VCaP (cell line): Measurements from ENCODE around the gene CCDC70.

ENCODE experiments used
- H3K27ac ChIP-seq: fragments of 450-650 bp; 2 replicates; pipeline ENCODE4 v1.5.1; 2017
- CTCF ChIP-seq: fragments of 450-650 bp; conservative IDR thresholded peaks from 2 replicates; pipeline ENCODE4 v1.5.1; 2017; ENCODE audit warnings: mild to moderate bottlenecking, moderate library complexity

CCDC70 gene

DNA sequence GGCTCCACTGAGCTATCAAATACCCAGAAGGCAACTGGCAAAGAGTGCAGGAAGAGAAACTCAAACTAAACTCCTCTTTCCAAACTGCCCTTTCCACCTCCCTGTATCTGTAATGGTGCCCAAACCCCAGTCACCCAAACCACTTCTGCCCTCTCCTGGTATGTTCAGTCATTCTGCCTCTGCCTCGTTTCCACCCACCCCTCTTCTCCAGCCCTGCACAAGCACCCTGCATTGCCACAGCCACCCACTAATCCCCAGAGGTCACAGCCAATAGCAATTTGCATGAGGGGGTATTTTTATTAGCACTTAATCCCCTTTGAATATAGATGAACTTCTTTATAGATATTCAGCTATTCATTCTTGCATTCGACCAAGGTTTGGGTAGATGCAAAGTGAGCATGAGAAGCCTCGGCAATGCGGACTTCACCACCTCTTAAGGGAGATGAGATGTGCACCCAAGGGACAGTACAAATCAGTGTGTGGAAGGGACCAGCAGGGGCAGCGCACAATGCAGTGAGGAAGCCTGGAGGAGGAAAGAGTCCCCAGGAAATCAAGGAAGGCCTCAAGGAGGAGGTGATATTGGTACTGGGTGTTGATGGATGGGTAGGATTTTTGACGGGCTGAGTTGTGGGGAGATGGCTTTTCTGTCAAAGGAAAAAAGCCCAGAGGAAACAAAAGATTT is 29.2 kb upstream of the CCDC70 start:
- H3K27ac ChIP-seq = no peak overlapping the region
- peak; percentile 31; the same call in 1 of the 2 replicates for TF ChIP-seq CTCF

DNA sequence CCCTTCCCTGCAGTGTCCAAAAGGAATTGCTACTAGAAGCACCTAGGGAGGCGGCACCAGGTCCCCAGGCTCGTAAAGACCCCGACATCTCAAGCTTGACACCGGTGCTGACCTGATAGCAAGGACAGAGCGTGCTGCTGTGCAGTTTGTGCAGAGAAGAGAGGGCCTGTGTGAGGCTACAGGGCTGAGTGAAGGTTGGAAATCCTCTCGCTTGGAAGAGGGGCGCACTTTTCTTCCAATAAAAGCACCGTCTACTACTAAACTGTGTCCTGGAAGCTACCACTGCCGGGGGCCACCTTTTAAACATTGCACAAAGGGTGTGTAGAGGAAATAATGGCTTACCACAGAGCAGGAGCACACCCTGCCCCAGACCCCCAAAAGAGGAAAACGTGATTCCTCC is 27.8 kb upstream of the CCDC70 start:
- H3K27ac ChIP-seq = no peak overlapping the region
- TF ChIP-seq CTCF = no peak

DNA sequence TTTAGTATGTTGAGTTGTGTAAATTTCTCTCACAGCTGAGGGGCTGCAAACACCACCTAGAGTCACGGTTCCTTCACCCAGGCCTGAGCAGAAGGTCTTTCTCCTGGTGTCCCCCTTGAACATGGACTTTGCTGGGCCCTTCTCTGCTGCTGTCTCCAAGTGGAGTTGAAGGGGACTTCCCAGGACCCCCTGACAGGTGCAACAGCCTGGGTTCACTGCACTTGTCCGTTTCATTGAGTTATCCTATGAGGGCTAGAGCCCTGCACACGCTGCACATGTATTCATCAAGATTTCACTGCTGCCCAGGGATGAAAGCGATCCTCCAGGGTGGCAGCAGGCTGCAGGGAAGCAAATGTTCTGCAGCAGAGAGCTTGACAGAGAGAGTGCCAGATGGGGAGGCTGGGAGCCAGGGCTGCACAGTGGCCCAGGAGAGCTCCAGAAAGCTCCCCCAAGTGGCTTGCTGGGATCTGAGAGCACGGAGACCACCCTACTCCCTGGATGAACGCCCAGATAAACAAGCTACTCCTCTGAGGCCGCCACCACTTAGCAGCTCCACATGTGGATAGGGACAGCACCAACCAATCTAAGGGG is 27.1 kb upstream of the CCDC70 start:
- TF ChIP-seq CTCF = no peak
- no peak overlapping the region for H3K27ac ChIP-seq

GRCh38 chr13:51837016-51837415 is 24.8 kb upstream of the CCDC70 start:
- TF ChIP-seq CTCF = no peak
- no peak overlapping the region for H3K27ac ChIP-seq

- no peak for TF ChIP-seq CTCF
- H3K27ac ChIP-seq = no peak overlapping the region
These were observed 23.4 kb upstream of the CCDC70 start for GRCh38 chr13:51838240-51838846.

GRCh38 chr13:51839711-51840540 is 21.8 kb upstream of the CCDC70 start:
- TF ChIP-seq CTCF = no peak
- no peak overlapping the region for H3K27ac ChIP-seq

DNA sequence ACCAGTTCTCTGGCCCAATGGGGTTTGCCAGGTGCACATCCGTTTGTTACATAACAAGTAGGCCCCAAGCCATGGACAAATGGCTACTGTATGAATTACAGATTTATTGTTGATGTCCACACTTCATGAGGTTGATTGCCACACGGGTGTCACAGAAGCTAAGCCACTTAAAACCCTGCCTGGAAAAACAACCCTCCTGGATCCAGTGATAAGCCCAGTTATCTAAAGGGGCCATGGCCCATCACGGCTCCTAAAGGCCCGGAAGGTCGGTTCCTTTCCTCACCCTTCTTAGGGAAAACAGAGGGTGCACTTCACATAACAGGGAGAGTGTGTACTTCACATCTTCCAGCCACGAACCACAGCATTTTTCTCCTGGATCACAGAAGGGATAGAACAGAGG is 20.9 kb upstream of the CCDC70 start:
- H3K27ac ChIP-seq = no peak overlapping the region
- TF ChIP-seq CTCF = no peak
